Upper lobe of left lung (tissue), 4 donors: ENCODE data around the gene KIRREL3.

Source experiments
- CTCF ChIP-seq, 6 experiments: fragments of 450-650 bp in 4 of 6; fragments of 200-600 bp in 2 of 6; sonication (generic) in 2 of 6; IDR thresholded peaks; one replicate each; pipeline ENCODE4 v1.5.1; 2016 to 2019; ENCODE audit warnings: antibody characterized with exemption in 6 of 6
- POLR2A ChIP-seq, 4 donors: fragments of 450-650 bp; IDR thresholded peaks; one replicate each; pipeline ENCODE4 v1.5.1; 2016 to 2017; ENCODE audit warnings: antibody characterized with exemption in 4 of 4, mild to moderate bottlenecking in 2 of 4

- no peak for TF ChIP-seq POLR2A (IDR thresholded peaks at IDR 0.05)
- no peak for TF ChIP-seq CTCF (IDR thresholded peaks at IDR 0.05)
Measured at GRCh38 chr11:126988655-126989054, 11.9 kb downstream of the KIRREL3 start.
